Suppressor macrophage (primary cell): ENCODE results near the gene PYGO2.

Experiments used
- DNase-seq, 4 experiments: peaks; one replicate each; pipeline ENCODE4 v3.0.0-alpha.2; 2020 to 2022

PYGO2 gene

GRCh38 chr1:154960446-154961136 is 991 bp downstream of the PYGO2 start:
- peak in 1 of 4 experiments; percentile 9 for DNase-seq

DNA sequence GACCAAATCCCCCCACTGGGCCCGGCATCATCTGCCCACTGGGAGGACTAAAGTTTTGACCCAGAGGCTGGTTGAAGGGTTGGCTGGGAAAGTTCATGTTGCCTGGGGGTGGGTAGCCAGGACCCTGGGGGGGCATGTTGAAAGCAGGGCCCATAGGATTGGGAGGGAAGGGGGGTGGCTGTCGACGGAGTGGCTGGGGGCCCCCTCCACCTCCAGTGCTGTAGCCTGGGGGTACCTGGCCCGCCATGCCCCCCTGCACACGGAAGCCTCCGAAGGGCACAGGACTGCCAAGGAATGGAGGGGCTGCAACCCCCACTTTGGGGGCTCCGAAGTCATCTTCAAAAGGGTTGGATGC is 2.2 kb downstream of the PYGO2 start:
- DNase-seq, result no peak

GRCh38 chr1:154958681-154959425 is 2.7 kb downstream of the PYGO2 start:
- DNase-seq, result no peak

DNA sequence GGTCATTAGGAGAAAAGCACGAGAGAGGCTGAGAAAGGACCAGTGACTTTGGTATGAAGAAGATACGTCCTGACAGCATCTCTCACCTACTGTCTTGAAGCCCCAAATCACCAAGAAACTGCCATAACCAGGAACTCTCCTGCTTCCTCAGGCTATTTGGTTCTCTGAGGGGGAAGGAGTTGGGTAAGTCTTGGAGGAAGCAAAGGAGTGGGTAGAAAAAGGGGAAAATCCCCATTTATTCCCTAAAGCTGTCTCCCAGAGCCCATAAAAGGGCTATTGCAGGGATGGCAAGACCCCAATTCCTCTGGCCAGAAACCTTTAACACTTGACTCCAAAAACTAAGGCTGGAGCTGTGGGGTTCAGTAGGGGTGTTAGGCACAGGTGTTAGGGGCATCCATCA is 3.5 kb downstream of the PYGO2 start:
- peak in 1 of 4 experiments; percentile 26 for DNase-seq

- DNase-seq, result no peak
Observed at GRCh38 chr1:154957091-154957657, 4.4 kb downstream of the PYGO2 start.

GRCh38 chr1:154956544-154956941 is 5.0 kb downstream of the PYGO2 start:
- no peak for DNase-seq

GRCh38 chr1:154955718-154956543 is 5.7 kb downstream of the PYGO2 start, which contains the start of gene PBXIP1:
TSS of gene PBXIP1 (minus strand) at chr1:154956099. CDS start at chr1:154953721, 2,378 bp downstream.
- peak; percentile 84 to 91 (median 88) for DNase-seq

GRCh38 chr1:154955039-154955717 is 6.4 kb downstream of the PYGO2 start:
- peak in 1 of 4 experiments; percentile 9 for DNase-seq

- no peak for DNase-seq
Observed at GRCh38 chr1:154954541-154954940, 7.0 kb downstream of the PYGO2 start.

- DNase-seq, result no peak
Observed at GRCh38 chr1:154953611-154954038, 8.0 kb downstream of the PYGO2 start.

DNA sequence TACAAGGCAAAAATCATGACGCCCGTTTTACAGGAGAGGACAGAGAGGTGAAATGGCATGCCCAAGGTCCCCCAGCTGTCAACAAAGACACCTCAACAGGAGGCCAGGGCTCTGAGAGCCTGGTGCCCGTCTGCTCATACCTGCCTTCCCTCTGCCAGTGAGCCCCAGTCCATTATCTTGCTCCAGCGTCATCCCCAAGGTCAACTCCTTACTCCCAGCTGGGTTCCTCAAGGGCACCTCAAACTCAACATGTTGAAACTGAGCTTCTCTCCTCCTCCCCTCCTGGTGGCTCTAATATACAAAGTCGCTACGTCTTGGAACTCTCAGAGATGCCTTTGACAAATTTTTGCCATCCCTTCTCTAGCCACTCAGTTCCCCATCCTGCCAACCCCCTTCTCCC is 8.9 kb downstream of the PYGO2 start:
- no peak for DNase-seq

GRCh38 chr1:154951901-154952657 is 9.5 kb downstream of the PYGO2 start:
- no peak for DNase-seq

DNA sequence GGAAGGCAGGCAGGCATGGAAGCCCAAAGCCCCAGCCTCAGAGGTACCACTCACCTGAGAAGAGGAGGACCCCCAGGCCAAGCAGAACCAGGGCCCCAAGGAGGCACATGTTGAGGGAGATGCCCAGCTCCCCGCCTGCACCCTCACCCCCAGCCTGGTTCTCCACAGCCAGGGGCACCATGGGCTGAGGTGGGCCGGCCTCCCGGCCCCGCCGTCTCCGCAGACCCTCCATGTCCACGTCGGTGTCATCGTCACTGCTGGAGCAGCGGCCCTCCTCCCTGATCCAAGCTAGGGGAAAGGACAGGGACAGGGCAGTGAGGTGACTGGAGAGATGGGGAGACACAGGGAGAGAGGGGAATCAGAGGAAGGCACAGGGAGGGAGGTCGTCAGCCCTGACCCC is 13.5 kb downstream of the PYGO2 start:
- DNase-seq, result no peak

- DNase-seq, result no peak
Observed at GRCh38 chr1:154945962-154946850, 15.4 kb downstream of the PYGO2 start.

GRCh38 chr1:154945160-154945961 is 16.2 kb downstream of the PYGO2 start:
- no peak for DNase-seq

DNA sequence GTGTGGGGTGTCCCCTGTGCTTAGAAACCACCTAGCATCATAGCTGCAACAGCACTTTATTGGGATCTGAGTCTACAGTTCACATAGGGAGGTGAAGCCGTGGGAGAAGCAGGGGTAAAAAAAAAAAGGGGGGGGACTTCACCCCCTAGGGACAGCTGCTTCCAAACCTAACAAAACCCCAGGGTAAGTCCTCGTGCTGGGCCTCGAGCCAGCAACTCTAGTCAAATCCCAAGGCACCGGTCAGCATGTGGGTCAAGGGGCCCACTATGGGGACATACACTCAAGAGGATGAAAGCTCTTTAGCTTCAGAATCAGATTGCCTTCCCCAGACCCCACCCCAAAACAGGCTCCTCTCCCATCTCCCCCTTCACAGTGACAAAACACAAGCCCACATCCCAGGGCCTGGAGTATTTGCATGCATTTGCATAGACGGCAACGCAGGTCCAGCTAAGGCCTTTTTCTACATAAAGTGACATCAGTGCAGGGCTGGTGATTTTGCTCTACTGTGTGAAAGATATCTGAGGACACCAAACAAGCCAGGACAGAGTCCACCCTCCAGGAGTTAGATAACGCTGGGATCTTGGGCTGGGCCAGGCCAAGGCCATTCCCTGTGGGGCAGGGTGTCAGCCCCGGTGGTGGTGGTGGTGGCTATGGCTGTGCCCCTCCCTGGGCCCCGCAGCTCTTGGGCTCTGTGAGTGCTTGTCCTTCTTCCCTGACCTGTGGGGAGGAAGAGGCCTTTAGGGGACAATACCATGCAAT is 17.0 kb downstream of the PYGO2 start:
- no peak for DNase-seq

- DNase-seq, result peak; percentile 52 to 70 (median 66)
Observed at GRCh38 chr1:154943649-154944400, 17.8 kb downstream of the PYGO2 start.
